Measurements from ENCODE around the gene GKN2.
A peak's percentile ranks its signal among the peaks of the same experiment; 100 is the strongest.

The GKN2 gene

GRCh38 chr2:68946117-68946516 lies 6.6 kb downstream of the GKN2 start:
- in situ Hi-C loops (cut with MboI; ENCODE audit: low sequenced_read_pairs, unreplicated experiment) = no loop called here
- no peak for TF ChIP-seq CTCF (IDR thresholded peaks at IDR 0.05; ENCODE audit: borderline replicate concordance, control extremely low read depth, extremely low read depth, insufficient read depth, missing control alignments)
- DNase-seq (ENCODE audit: low spot score) = no peak

- peak; percentile 71 for TF ChIP-seq CTCF (IDR thresholded peaks at IDR 0.05; ENCODE audit: borderline replicate concordance, control extremely low read depth, extremely low read depth, insufficient read depth, missing control alignments)
- peak; percentile 57 for DNase-seq (ENCODE audit: low spot score)
- in situ Hi-C loops (cut with MboI; ENCODE audit: low sequenced_read_pairs, unreplicated experiment) = no loop called here
Observed at GRCh38 chr2:68943581-68944568, 8.8 kb downstream of the GKN2 start.

- no peak for DNase-seq (ENCODE audit: low spot score)
- no peak for TF ChIP-seq CTCF (IDR thresholded peaks at IDR 0.05; ENCODE audit: borderline replicate concordance, control extremely low read depth, extremely low read depth, insufficient read depth, missing control alignments)
- in situ Hi-C loops (cut with MboI; ENCODE audit: low sequenced_read_pairs, unreplicated experiment) = no loop called here
Observed at GRCh38 chr2:68942827-68943226, 9.9 kb downstream of the GKN2 start.

- TF ChIP-seq CTCF (IDR thresholded peaks at IDR 0.05; ENCODE audit: borderline replicate concordance, control extremely low read depth, extremely low read depth, insufficient read depth, missing control alignments) = no peak
- in situ Hi-C loops (cut with MboI; ENCODE audit: low sequenced_read_pairs, unreplicated experiment) = no loop called here
- DNase-seq (ENCODE audit: low spot score) = no peak
Observed at GRCh38 chr2:68940369-68940768, 12.3 kb downstream of the GKN2 start.

- no peak for TF ChIP-seq CTCF (IDR thresholded peaks at IDR 0.05; ENCODE audit: borderline replicate concordance, control extremely low read depth, extremely low read depth, insufficient read depth, missing control alignments)
- DNase-seq (ENCODE audit: low spot score) = no peak
- in situ Hi-C loops (cut with MboI; ENCODE audit: low sequenced_read_pairs, unreplicated experiment) = no loop called here
Observed at GRCh38 chr2:68939962-68940361, 12.7 kb downstream of the GKN2 start.

GRCh38 chr2:68938938-68939337 lies 13.8 kb downstream of the GKN2 start:
- no peak for TF ChIP-seq CTCF (IDR thresholded peaks at IDR 0.05; ENCODE audit: borderline replicate concordance, control extremely low read depth, extremely low read depth, insufficient read depth, missing control alignments)
- DNase-seq (ENCODE audit: low spot score) = no peak
- in situ Hi-C loops (cut with MboI; ENCODE audit: low sequenced_read_pairs, unreplicated experiment) = no loop called here

All from GM13976 (cell line).